HG02981 (cell line): ENCODE measurements around the gene TJAP1.

Experiments
- ATAC-seq: cut with Tn5 transposase; IDR thresholded peaks from one replicate; pipeline ENCODE4 v1.9.1; 2021; ENCODE audit warnings: mild to moderate bottlenecking, moderate library complexity; ENCODE audit not compliant: unreplicated experiment

The TJAP1 gene

DNA sequence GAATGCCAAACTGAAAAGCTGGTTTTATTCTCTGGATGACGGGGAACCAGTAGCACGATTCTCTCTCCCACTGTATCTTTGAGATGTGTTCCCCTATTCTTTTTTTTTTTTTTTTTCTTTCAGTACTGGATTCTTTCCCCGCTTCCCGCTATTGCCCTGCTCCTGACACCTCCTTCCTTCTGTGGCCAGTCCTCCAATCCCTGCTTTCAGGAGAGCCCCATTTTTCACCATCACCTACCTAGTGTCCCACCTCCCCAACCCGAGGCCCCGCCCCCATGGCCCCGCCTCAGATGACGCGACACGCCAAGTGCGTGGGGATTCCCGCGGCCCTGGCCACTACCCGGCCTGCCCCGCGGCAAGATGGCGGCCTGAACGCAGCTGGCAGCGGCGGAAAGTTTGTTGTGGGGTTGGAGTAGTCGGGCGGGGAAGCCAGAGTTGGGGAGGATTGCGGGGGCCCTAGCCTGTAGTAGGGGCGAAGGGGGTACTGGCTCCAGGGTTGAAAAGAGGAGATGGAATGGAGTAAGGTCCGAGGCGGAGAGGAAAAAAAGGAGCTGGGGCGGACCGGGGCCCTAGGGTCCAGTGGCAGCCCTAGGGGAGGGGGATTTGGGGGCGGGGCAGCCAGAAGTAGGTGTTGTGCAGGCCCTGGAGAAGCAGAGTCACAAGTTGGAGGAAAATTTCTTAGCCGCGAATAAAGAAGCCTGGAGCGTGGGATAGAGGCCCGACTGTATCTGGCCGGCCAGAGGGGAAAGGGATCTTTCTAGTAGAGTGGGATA, at the start of gene TJAP1:
Gene TJAP1 (plus strand): TSS at position 336 of the 773 bp plus-strand sequence. CDS start 21,432 bp downstream, outside the sequence.
- peak; percentile 94 for ATAC-seq

DNA sequence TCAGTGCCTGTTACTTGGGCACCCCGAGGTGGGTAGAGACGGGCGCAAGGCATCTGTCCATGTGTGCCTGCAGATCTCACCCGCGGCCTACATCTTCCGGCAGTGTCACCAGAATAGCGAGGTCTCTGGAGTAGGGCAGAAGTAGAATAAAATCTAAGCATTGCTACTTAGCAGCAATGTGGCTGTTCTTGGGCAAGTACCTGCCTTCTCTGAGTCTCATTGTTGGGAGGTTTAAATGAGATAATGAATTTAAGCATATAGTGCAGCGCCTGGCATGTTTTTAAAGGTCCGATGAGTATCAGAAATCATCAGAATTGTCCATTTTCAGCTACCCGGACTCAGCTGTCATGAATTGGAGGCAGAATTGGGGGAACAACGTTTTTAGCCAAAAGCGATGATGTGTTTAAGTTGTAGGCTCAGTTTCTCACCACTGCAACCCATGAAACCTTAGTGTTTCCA, 49.2 kb upstream of the TJAP1 start:
- ATAC-seq: peak; percentile 19

DNA sequence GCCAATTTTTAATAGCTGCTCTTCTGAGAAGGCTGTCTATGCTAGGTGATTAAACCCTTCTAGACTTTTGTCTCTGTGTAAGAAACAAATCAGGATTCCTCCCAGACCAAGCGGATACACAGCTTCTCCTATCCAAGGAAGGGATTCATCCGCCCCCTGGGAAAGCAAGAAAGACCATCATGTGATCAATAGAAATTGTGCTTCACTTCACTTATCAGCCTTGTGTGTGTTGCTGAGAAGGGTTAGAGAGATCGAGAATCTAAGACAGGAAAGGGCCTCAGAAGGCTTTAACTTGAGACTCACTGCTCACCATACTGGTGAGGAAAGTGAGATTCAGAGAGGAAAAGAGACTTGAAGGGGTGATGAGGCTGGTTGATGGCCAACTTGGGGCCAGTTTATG, 48.5 kb upstream of the TJAP1 start:
- no peak for ATAC-seq

DNA sequence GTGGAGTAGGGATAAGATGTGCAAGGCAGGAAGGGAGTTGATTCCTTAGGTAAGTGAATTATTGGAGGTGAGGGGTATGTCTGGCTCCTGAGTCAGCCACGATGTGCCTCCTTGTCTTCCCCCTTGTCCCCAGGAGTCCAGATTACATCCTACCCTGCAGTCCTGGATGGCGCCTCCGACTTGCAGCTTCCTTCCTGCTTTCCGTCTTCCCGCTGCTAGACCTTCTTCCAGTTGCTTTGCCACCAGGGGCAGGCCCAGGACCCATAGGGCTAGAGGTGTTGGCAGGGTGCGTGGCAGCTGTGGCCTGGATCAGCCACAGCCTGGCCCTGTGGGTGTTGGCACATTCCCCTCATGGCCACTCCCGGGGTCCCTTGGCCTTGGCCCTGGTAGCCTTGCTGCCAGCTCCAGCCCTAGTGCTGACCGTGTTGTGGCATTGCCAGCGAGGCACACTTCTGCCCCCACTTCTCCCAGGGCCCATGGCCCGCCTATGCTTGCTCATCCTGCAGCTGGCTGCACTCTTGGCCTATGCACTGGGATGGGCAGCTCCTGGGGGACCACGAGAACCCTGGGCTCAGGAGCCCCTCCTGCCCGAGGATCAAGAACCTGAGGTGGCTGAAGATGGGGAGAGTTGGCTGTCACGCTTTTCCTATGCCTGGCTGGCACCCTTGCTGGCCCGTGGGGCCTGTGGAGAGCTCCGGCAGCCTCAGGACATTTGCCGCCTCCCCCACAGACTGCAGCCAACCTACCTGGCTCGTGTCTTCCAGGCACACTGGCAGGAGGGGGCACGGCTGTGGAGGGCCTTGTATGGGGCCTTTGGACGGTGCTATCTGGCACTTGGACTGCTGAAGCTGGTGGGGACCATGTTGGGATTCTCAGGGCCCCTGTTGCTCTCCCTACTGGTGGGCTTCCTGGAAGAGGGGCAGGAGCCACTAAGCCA, 45.1 kb upstream of the TJAP1 start:
- no peak for ATAC-seq

- no peak for ATAC-seq
Measured at GRCh38 chr6:43433148-43433547, 44.2 kb upstream of the TJAP1 start.

GRCh38 chr6:43434001-43434840, 43.1 kb upstream of the TJAP1 start:
- ATAC-seq: no peak

GRCh38 chr6:43434943-43435342, 42.4 kb upstream of the TJAP1 start:
- no peak for ATAC-seq

GRCh38 chr6:43435682-43436437, 41.5 kb upstream of the TJAP1 start:
- no peak for ATAC-seq

- ATAC-seq: no peak
Measured at GRCh38 chr6:43436577-43437282, 40.6 kb upstream of the TJAP1 start.

DNA sequence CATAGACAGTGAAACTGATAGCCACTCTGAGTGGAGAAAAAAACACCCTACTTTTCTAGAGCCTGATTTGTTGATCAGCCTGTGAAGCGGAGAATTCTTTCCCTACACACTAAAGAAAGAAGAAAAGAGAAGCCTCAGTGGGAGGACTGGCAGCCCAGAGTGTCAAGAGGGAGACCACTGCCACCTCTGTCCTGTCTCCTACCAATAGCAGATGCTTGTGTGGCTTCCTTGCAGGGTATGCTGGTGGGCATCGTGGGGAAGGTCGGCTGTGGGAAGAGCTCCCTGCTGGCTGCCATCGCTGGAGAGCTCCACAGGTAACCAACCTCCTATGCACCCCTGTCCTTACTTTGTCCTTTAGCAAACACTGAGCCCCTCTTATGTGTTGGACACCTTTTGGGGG, 39.7 kb upstream of the TJAP1 start:
- ATAC-seq: no peak

- ATAC-seq: no peak
Measured at GRCh38 chr6:43442935-43443334, 34.4 kb upstream of the TJAP1 start.

- ATAC-seq: no peak
Measured at GRCh38 chr6:43444036-43444435, 33.3 kb upstream of the TJAP1 start.

- no peak for ATAC-seq
Measured at GRCh38 chr6:43444582-43444981, 32.8 kb upstream of the TJAP1 start.

DNA sequence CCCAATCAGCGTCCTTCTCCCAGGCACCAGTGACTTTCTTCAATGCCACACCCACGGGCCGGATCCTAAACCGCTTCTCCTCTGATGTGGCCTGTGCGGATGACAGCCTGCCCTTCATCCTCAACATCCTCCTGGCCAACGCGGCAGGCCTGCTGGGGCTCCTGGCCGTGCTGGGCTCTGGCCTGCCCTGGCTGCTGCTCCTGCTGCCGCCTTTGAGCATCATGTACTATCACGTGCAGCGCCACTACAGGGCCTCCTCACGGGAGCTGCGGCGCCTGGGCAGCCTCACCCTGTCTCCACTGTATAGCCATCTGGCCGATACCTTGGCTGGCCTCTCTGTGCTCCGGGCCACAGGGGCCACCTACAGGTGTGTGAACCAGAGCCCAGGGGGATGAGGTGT, 31.8 kb upstream of the TJAP1 start:
- ATAC-seq: no peak

DNA sequence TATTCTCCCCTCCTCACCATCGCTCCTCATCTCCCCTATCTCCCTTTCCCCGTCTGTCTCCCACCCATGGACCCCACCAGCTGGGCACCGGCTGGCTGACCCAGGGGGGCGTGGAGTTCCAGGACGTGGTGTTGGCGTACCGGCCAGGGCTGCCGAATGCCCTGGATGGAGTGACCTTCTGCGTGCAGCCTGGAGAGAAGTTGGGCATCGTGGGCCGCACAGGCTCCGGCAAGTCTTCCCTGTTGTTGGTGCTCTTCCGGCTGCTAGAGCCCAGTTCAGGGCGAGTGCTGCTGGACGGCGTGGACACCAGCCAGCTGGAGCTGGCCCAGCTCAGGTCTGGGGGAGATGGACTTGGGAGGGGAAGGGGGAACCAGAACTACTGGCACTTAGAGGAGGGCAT, 29.8 kb upstream of the TJAP1 start:
- ATAC-seq: no peak

- no peak for ATAC-seq
Measured at GRCh38 chr6:43448916-43449315, 28.5 kb upstream of the TJAP1 start.

DNA sequence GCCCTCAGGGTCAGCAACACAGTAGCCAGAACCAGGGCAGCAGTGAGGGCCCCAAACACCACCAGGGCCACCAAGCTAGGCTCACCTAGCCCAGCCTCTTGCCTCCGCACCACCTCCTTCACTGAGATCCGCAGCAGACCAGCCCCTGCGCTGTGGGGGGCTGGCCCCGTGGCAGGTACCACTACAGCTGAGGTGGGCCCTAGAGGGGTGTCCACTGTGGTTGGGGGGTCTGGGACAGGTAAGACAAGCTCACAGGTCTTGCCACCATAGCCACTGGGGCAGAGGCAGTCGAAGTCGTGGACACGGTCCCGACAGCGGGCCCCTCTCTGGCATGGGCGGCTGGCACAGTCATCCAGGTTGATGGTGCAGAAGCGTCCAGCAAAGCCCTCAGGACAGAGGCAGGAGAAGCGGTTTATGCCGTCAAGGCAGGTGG, 26.7 kb upstream of the TJAP1 start:
- no peak for ATAC-seq

DNA sequence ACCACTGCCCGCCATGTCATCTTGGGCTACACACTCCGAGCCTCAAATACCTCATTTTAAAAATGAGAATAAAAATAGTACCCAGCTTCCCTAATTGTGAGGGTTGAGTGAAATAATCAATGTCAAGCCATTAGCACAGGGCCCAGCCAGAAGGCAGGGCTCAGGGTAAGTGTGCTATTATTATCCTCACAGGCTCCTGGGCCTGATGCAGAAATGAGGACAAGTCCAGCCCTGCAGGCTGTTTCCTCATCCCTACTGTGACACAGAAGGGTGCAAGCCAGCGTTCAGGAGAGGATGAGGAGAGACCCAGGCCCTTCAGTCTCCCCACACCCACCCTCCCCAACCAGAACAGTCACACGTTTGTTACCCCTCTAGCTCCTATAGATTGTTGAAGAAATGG, 26.0 kb upstream of the TJAP1 start:
- ATAC-seq: no peak

DNA sequence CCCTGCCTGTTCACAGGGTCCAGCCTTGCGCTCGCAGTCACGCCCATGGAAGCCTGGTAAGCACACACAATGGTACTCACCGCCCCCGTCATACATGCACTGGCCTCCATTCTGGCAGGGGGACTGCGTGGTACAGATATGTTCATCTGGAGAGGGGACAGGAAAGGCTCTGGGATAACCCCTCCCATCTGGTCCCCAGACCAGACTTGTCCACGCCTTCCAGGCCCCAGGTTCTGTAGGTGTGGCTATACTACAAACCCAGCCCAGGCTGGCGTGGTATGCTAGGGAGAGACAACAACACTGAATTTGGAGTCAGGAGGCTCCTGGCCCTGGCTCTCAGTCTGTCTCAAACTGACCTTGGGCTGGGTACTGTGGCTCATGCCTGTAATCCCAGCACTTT, 25.4 kb upstream of the TJAP1 start:
- ATAC-seq: no peak

GRCh38 chr6:43452896-43453295, 24.5 kb upstream of the TJAP1 start:
- ATAC-seq: no peak
